ENCODE data around the gene SEMA3A. TPM values are rescaled to one million over a fixed set of nuclear protein-coding genes. Genes with fewer than 3 reads are reported as not detected.

SEMA3A gene
- total and polyA plus RNA-seq, 9 donors = 0.76 to 23.0 (median 2.2) TPM

DNA sequence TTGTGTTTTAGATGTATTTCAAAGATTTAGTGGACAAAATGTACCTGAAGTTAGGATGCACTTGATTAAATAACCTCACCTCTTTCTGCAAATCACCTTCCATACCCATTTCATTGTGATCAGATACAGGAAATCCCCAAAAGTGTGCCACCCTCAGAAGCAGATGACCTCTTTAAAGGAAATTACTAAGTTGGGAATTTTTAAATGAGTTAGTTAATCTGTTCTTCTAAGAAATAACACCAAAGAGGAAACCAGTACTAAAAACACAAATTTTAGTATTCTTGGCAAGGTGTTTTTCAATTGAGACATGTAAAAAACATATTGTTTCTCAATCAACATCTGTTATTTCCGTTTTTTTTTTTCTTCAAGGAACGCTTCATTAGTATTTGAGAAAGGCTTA is 4.6 kb upstream of the SEMA3A start:
- H3K9me3 ChIP-seq = no peaks in the 10 kb centered on the region
- WGBS, 3 donors = 40 to 73% (median 48%) methylated on average over 2 of the region's 2 CpGs
- no peaks in the 10 kb centered on the region for H3K36me3 ChIP-seq
- no peak overlapping the region for H3K4me3 ChIP-seq
- intact Hi-C loops (cut with DNase I) = no loop called here
- DNase-seq = no peak
- TF ChIP-seq, protein P1, sequence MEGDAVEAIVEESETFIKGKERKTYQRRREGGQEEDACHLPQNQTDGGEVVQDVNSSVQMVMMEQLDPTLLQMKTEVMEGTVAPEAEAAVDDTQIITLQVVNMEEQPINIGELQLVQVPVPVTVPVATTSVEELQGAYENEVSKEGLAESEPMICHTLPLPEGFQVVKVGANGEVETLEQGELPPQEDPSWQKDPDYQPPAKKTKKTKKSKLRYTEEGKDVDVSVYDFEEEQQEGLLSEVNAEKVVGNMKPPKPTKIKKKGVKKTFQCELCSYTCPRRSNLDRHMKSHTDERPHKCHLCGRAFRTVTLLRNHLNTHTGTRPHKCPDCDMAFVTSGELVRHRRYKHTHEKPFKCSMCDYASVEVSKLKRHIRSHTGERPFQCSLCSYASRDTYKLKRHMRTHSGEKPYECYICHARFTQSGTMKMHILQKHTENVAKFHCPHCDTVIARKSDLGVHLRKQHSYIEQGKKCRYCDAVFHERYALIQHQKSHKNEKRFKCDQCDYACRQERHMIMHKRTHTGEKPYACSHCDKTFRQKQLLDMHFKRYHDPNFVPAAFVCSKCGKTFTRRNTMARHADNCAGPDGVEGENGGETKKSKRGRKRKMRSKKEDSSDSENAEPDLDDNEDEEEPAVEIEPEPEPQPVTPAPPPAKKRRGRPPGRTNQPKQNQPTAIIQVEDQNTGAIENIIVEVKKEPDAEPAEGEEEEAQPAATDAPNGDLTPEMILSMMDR (IDR thresholded peaks at IDR 0.05) = no peak
- TF ChIP-seq POLR2A (IDR thresholded peaks at IDR 0.05) = no peak
- TF ChIP-seq EP300 (IDR thresholded peaks at IDR 0.05) = no peak
- H3K4me1 ChIP-seq (ENCODE audit: insufficient read depth) = no peaks in the 10 kb centered on the region
- no peaks in the 10 kb centered on the region for H3K27me3 ChIP-seq
- no peak overlapping the region for H3K27ac ChIP-seq

DNA sequence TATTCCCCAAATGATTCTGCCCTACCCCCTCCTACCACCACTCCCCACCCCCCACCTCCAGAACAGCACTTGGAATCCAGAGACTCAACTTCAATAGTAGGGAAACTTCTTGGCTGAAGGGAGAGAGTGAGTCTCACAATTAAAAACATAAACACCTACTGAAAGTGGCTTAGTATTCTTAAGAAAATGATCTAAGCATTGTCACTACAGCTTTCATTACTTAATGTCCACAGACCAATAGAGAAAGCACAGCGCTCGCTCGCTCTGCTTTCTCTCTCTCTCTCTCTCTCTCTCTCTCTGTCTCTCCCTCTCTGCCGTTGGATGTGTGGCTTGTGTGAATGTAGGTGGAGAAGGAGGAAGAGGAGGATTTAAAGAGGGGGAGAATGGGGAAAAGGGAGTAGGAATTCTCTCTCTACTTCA is 1.5 kb upstream of the SEMA3A start:
- no peak overlapping the region for H3K4me3 ChIP-seq
- intact Hi-C loops (cut with DNase I) = no loop called here
- H3K27ac ChIP-seq = no peak overlapping the region
- 47 to 55% (median 48%) methylated on average over 4 of the region's 4 CpGs for WGBS, 3 donors
- no peaks in the 10 kb centered on the region for H3K27me3 ChIP-seq
- no peaks in the 10 kb centered on the region for H3K4me1 ChIP-seq (ENCODE audit: insufficient read depth)
- no peak for DNase-seq
- TF ChIP-seq POLR2A (IDR thresholded peaks at IDR 0.05) = no peak
- TF ChIP-seq, protein P1 (IDR thresholded peaks at IDR 0.05) = no peak
- no peak for TF ChIP-seq EP300 (IDR thresholded peaks at IDR 0.05)
- no peaks in the 10 kb centered on the region for H3K9me3 ChIP-seq
- no peaks in the 10 kb centered on the region for H3K36me3 ChIP-seq

DNA sequence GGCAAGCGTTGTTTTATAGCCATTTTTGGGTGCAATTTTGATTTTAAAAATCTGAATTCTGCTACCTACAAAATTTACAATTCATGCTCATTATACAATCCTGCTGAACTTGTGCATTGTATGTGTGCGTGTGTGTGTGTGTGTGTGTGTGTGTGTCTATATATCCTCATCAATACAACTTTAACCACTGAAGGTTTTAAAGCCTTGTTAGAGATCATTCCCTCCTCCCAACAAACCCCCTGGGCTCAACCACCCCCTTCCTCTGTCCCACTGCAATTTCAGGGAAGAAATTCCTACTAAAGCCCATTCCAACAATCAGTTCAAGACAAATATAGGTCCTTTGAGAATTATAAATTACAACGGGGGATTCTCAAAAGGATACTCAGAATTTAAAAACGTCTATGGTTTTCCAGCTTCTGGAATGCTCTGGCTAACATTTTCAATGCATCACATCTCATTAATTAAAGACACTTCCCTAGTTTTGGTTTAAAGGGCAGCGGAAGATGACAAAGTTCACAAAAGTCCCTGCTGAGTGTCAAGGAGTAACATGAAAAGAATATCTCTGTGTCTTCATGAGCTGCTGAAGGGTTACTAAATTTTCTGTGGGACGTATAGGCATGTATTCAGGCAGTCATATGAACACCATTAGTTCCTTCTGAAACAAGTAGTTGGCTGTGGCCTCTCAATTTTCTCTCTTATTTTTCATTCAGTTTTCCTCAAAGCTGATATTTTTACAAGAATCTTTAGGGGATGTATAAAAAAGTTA is 889 bp upstream of the SEMA3A start:
- WGBS, 3 donors = 34 to 36% (median 35%) methylated on average over 6 of the region's 6 CpGs
- TF ChIP-seq EP300 (IDR thresholded peaks at IDR 0.05) (no peak), POLR2A (IDR thresholded peaks at IDR 0.05) (no peak)
- TF ChIP-seq, protein P1 (IDR thresholded peaks at IDR 0.05) = no peak
- Histone ChIP-seq H3K27me3 (no peaks in the 10 kb centered on the region), H3K4me1 (ENCODE audit: insufficient read depth) (no peaks in the 10 kb centered on the region), H3K4me3 (no peak overlapping the region), H3K27ac (no peak overlapping the region), H3K36me3 (no peaks in the 10 kb centered on the region), H3K9me3 (no peaks in the 10 kb centered on the region)
- DNase-seq = no peak
- intact Hi-C loops (cut with DNase I) = no loop called here

DNA sequence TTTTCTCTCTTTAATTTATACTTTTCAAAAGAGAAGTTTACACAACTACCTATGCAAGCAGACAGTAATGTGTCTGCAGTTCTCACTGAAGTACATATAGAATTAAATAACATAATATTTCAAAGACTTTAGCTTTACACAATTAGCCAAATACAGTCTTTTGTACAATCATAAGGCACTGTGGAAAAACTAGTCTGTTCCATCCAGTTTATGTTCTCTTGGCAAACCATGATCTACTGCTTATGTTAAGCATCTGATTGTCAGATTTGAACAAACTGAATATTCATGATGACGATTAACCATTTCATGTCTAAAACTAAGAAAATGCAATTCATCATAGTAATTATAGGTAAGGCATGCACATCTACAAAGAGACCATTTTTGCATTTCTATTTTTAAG is 842 bp downstream of the SEMA3A start:
- H3K4me1 ChIP-seq (ENCODE audit: insufficient read depth) = no peaks in the 10 kb centered on the region
- H3K9me3 ChIP-seq = no peaks in the 10 kb centered on the region
- H3K4me3 ChIP-seq = no peak overlapping the region
- no peaks in the 10 kb centered on the region for H3K27me3 ChIP-seq
- H3K27ac ChIP-seq = no peak overlapping the region
- DNase-seq = no peak
- H3K36me3 ChIP-seq = no peaks in the 10 kb centered on the region
- intact Hi-C loops (cut with DNase I) = no loop called here
- 52 to 67% (median 56%) methylated on average over 1 of the region's 1 CpG for WGBS, 3 donors
- TF ChIP-seq EP300 (IDR thresholded peaks at IDR 0.05) (no peak), POLR2A (IDR thresholded peaks at IDR 0.05) (no peak)
- TF ChIP-seq, protein P1 (IDR thresholded peaks at IDR 0.05) = no peak

All from ovary (tissue), 9 donors.